DND-41 (cell line): ENCODE measurements around the gene TMEM217.
A peak's percentile ranks its signal among the peaks of the same experiment; 100 is the strongest.

ENCODE experiments used
- ATAC-seq: fragments of 200-7000 bp; cut with Tn5 transposase; 3 replicates; pipeline ENCODE4 v1.9.1; 2021; ENCODE audit warnings: low read depth; ENCODE audit not compliant: insufficient read depth
- DNase-seq: peaks from one replicate; pipeline ENCODE4 v3.0.0-alpha.2; 2020
- H2AFZ ChIP-seq: 2 replicates; pipeline ENCODE4 v1.6.0; 2012; ENCODE audit warnings: low read depth, low read length
- H3K27ac ChIP-seq: 2 replicates; pipeline ENCODE4 v1.5.1; 2012; ENCODE audit warnings: low read length, inconsistent platforms
- H3K27me3 ChIP-seq: fragments of 200-600 bp; sonication (generic); 2 replicates; pipeline ENCODE4 v1.6.0; 2012; ENCODE audit warnings: low read length, mild to moderate bottlenecking, inconsistent platforms; ENCODE audit not compliant: insufficient read depth, poor library complexity
- H3K36me3 ChIP-seq: 2 replicates; pipeline ENCODE4 v1.5.1; 2012; ENCODE audit warnings: low read length, inconsistent platforms; ENCODE audit not compliant: insufficient read depth
- H3K4me1 ChIP-seq: 2 replicates; pipeline ENCODE4 v1.5.1; 2012; ENCODE audit warnings: mild to moderate bottlenecking, low read length; ENCODE audit not compliant: insufficient read depth
- H3K4me2 ChIP-seq: 2 replicates; pipeline ENCODE4 v1.6.0; 2012; ENCODE audit warnings: mild to moderate bottlenecking, moderate library complexity, low read length, inconsistent platforms; ENCODE audit not compliant: insufficient read depth
- H3K4me3 ChIP-seq, 2 experiments: fragments of 200-600 bp in 1 of 2; shearing (Covaris generic) in 1 of 2; 2 replicates each; pipeline ENCODE4 v1.5.1; 2012 to 2016; ENCODE audit warnings: inconsistent platforms in 2 of 2, low read length in 2 of 2, mild to moderate bottlenecking in 2 of 2, low read depth in 1 of 2, moderate library complexity in 1 of 2
- H3K79me2 ChIP-seq: 2 replicates; pipeline ENCODE4 v1.6.0; 2012; ENCODE audit warnings: low read length, inconsistent platforms; ENCODE audit not compliant: insufficient read depth
- H3K9ac ChIP-seq: 2 replicates; pipeline ENCODE4 v1.6.0; 2012; ENCODE audit warnings: low read depth, mild to moderate bottlenecking, inconsistent platforms, low read length, moderate library complexity
- H3K9me3 ChIP-seq: 2 replicates; pipeline ENCODE4 v1.5.1; 2012; ENCODE audit warnings: low read length, moderate library complexity, mild to moderate bottlenecking, inconsistent platforms; ENCODE audit not compliant: insufficient read depth, severe bottlenecking
- H4K20me1 ChIP-seq: 2 replicates; pipeline ENCODE4 v1.6.0; 2012; ENCODE audit warnings: low read length; ENCODE audit not compliant: insufficient read depth
- EZH2 ChIP-seq: IDR thresholded peaks from 3 replicates; pipeline ENCODE4 v1.6.1; 2012; ENCODE audit warnings: borderline replicate concordance, low read depth, mild to moderate bottlenecking, moderate library complexity, low read length, inconsistent platforms; ENCODE audit not compliant: severe bottlenecking
- TF ChIP-seq, protein P1 (sequence below): IDR thresholded peaks from 2 replicates; pipeline ENCODE4 v1.5.1; 2012; ENCODE audit warnings: borderline replicate concordance, low read length, moderate library complexity, mild to moderate bottlenecking; ENCODE audit not compliant: poor library complexity, severe bottlenecking; ENCODE audit errors: extremely low read depth

TMEM217 gene

DNA sequence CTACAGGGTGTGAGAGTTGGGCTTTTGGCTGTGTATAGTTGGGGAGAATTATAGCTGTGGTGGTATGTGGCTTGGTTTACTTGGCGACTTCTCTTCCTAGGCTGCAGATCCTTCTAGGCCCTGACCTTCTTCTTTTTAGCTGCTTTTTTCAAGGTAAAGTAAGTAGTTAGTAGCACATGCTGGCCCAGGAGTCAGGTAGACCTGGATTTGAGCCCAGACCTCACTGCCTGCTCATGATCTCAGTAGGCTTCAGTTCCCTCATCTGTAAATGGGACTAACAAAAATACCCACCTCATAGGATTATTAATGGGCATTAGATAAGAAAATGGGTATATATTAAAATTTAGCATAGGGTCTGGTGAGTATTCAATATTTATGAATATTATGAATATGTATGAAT lies 17.4 kb upstream of the TMEM217 start:
- peaks cover 99% of the 10 kb centered on the region for H3K4me1 ChIP-seq
- peaks cover 33% of the 10 kb centered on the region for H3K36me3 ChIP-seq
- H3K9ac ChIP-seq = peak overlapping the region; percentile 55
- TF ChIP-seq, protein P1, sequence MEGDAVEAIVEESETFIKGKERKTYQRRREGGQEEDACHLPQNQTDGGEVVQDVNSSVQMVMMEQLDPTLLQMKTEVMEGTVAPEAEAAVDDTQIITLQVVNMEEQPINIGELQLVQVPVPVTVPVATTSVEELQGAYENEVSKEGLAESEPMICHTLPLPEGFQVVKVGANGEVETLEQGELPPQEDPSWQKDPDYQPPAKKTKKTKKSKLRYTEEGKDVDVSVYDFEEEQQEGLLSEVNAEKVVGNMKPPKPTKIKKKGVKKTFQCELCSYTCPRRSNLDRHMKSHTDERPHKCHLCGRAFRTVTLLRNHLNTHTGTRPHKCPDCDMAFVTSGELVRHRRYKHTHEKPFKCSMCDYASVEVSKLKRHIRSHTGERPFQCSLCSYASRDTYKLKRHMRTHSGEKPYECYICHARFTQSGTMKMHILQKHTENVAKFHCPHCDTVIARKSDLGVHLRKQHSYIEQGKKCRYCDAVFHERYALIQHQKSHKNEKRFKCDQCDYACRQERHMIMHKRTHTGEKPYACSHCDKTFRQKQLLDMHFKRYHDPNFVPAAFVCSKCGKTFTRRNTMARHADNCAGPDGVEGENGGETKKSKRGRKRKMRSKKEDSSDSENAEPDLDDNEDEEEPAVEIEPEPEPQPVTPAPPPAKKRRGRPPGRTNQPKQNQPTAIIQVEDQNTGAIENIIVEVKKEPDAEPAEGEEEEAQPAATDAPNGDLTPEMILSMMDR = no peak
- TF ChIP-seq EZH2 = no peak
- H3K27me3 ChIP-seq = no peaks in the 10 kb centered on the region
- peaks cover 82% of the 10 kb centered on the region for H3K79me2 ChIP-seq
- peak overlapping the region in 1 of 2 experiments; percentile 15; a peak in 1 of 4 replicates for H3K4me3 ChIP-seq
- H3K9me3 ChIP-seq = no peaks in the 10 kb centered on the region
- peak overlapping the region; percentile 93 for H3K27ac ChIP-seq
- peak overlapping the region; percentile 63 for H3K4me2 ChIP-seq
- no peaks in the 10 kb centered on the region for H4K20me1 ChIP-seq
- DNase-seq (no peak), ATAC-seq (no peak)
- no peak overlapping the region for H2AFZ ChIP-seq

DNA sequence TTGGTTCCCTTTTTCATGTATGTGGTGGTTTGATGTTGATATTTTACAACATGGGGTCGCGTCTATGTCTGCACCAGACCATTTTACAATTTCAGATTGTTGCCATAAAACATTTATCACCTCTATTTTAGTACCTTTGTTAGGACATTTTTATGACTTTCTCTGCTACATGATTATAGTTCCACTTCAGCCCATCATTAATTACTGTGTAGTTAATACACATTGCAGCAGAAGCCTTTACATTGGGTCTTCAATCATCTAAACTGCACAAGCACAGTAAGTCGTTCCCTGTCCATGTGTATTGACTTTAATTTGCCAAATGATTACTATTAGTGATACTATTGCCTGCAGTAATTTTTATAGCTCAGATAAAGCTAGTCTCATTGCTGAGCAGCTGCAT lies 15.7 kb upstream of the TMEM217 start:
- TF ChIP-seq, protein P1 = no peak
- no peak for TF ChIP-seq EZH2
- peak overlapping the region; percentile 54 for H3K9ac ChIP-seq
- H3K36me3 ChIP-seq = peaks cover 32% of the 10 kb centered on the region
- peak overlapping the region; percentile 67 for H3K4me2 ChIP-seq
- H3K27ac ChIP-seq = peak overlapping the region; percentile 93
- DNase-seq = no peak
- peak overlapping the region; percentile 65; the same call in 1 of the 2 replicates for H2AFZ ChIP-seq
- peak overlapping the region in 1 of 2 experiments; percentile 53; a peak in 2 of 4 replicates for H3K4me3 ChIP-seq
- H3K9me3 ChIP-seq = no peaks in the 10 kb centered on the region
- peaks cover 79% of the 10 kb centered on the region for H3K79me2 ChIP-seq
- H4K20me1 ChIP-seq = no peaks in the 10 kb centered on the region
- peaks cover 86% of the 10 kb centered on the region for H3K4me1 ChIP-seq
- no peak for ATAC-seq
- no peaks in the 10 kb centered on the region for H3K27me3 ChIP-seq

DNA sequence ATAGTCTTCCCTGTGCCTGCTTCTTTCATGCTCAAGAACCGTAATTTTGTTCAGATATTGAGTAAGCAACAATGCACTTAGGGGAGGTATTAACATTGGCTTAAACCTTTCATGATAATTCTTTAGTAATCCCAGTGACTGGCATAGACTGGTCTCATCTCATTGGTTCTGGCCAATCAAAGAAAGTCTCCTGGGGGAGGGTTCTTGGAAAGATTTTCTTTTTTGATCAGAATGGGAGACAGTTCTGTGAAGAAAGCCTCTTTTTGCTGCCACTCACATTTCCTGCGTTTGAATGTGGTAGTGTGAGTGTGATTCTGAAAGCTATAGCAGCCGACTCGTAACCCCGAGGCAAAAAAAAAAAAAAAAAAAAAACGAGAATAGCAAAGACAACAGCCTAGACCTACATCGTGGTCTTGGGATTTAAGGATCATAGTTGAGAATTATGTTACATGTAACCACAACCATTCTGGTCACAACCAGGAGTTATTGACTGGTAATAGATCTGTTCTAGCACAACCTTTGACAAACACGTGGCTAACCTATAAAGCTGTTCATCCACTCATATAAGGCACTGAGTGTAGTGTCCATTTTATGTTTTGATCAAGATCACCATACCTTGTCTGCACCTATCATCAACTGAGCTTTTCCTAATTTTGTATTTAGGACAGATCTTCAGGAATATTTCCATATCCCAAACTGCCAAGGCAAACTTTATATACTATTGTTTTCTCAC lies 15.1 kb upstream of the TMEM217 start:
- H3K36me3 ChIP-seq = peaks cover 35% of the 10 kb centered on the region
- DNase-seq (peak; percentile 71), ATAC-seq (peak; percentile 58)
- H3K9me3 ChIP-seq = no peaks in the 10 kb centered on the region
- peak overlapping the region; percentile 93 for H3K27ac ChIP-seq
- TF ChIP-seq, protein P1 = no peak
- no peak for TF ChIP-seq EZH2
- no peaks in the 10 kb centered on the region for H3K27me3 ChIP-seq
- H4K20me1 ChIP-seq = no peaks in the 10 kb centered on the region
- H3K9ac ChIP-seq = peak overlapping the region; percentile 54
- peaks cover 79% of the 10 kb centered on the region for H3K79me2 ChIP-seq
- peak overlapping the region in 1 of 2 experiments; percentile 53; a peak in 2 of 4 replicates for H3K4me3 ChIP-seq
- peaks cover 79% of the 10 kb centered on the region for H3K4me1 ChIP-seq
- peak overlapping the region; percentile 65 for H2AFZ ChIP-seq
- peak overlapping the region; percentile 67 for H3K4me2 ChIP-seq
